Keratinocyte (primary cell): ENCODE data around the gene RBM26. TPM values are rescaled to one million over a fixed set of nuclear protein-coding genes. Genes with fewer than 3 reads are reported as not detected.

ENCODE experiments used
- DNase-seq: peaks from one replicate; pipeline ENCODE4 v3.0.0-alpha.2; 2011; ENCODE audit warnings: low read depth, missing footprints, low spot score
- FAIRE-seq: peaks from 2 replicates; lab custom pipeline; 2011; peaks lifted over from hg19 to GRCh38; lab: Jason Lieb, UNC
- H2AFZ ChIP-seq: 2 replicates; pipeline ENCODE4 v1.6.0; 2012; ENCODE audit warnings: low read length, control low read depth, inconsistent platforms; ENCODE audit not compliant: control insufficient read depth
- H3K27ac ChIP-seq: 2 replicates; pipeline ENCODE4 v1.5.1; 2011; ENCODE audit warnings: low read length; ENCODE audit not compliant: control insufficient read depth, insufficient read depth
- H3K27me3 ChIP-seq: 3 replicates; pipeline ENCODE4 v1.6.0; 2011; ENCODE audit warnings: low read length; ENCODE audit not compliant: control insufficient read depth, insufficient read depth; ENCODE audit errors: extremely low read depth
- H3K36me3 ChIP-seq, 2 experiments: 2 replicates in 1 of 2; 3 replicates in 1 of 2; pipeline ENCODE4 v1.5.1; 2011; ENCODE audit warnings: low read length in 2 of 2, mild to moderate bottlenecking in 1 of 2; ENCODE audit not compliant: control insufficient read depth in 2 of 2, insufficient read depth in 2 of 2; ENCODE audit errors: extremely low read depth in 1 of 2
- H3K4me1 ChIP-seq: 3 replicates; pipeline ENCODE4 v1.5.1; 2011; ENCODE audit warnings: low read length; ENCODE audit not compliant: control insufficient read depth, insufficient read depth; ENCODE audit errors: extremely low read depth
- H3K4me2 ChIP-seq: 3 replicates; pipeline ENCODE4 v1.6.0; 2011; ENCODE audit warnings: low read depth, low read length; ENCODE audit not compliant: control insufficient read depth, insufficient read depth; ENCODE audit errors: extremely low read depth
- H3K4me3 ChIP-seq, 3 experiments: fragments of 200-600 bp in 1 of 3; sonication (generic) in 1 of 3; 2 replicates in 2 of 3; 3 replicates in 1 of 3; pipeline ENCODE4 v1.5.1; 2011 to 2016; ENCODE audit warnings: low read length in 3 of 3, mild to moderate bottlenecking in 3 of 3, control low read depth in 2 of 3, inconsistent platforms in 1 of 3, low read depth in 1 of 3, mixed read lengths in 1 of 3, mixed run types in 1 of 3, moderate library complexity in 1 of 3; ENCODE audit not compliant: control insufficient read depth in 2 of 3, insufficient read depth in 2 of 3; ENCODE audit errors: extremely low read depth in 1 of 3
- H3K79me2 ChIP-seq: 2 replicates; pipeline ENCODE4 v1.6.0; 2012; ENCODE audit warnings: low read length; ENCODE audit not compliant: control insufficient read depth, insufficient read depth
- H3K9ac ChIP-seq: 3 replicates; pipeline ENCODE4 v1.6.0; 2011; ENCODE audit warnings: low read length; ENCODE audit not compliant: control insufficient read depth, insufficient read depth; ENCODE audit errors: extremely low read depth
- H3K9me1 ChIP-seq: 3 replicates; pipeline ENCODE4 v1.6.0; 2011; ENCODE audit warnings: low read length; ENCODE audit not compliant: control insufficient read depth, insufficient read depth; ENCODE audit errors: extremely low read depth
- H3K9me3 ChIP-seq: 2 replicates; pipeline ENCODE4 v1.5.1; 2012; ENCODE audit warnings: low read depth, low read length; ENCODE audit not compliant: control insufficient read depth
- H4K20me1 ChIP-seq: 3 replicates; pipeline ENCODE4 v1.6.0; 2011; ENCODE audit warnings: low read length; ENCODE audit not compliant: control insufficient read depth, insufficient read depth; ENCODE audit errors: extremely low read depth
- CTCF ChIP-seq, 3 experiments: IDR thresholded peaks in 1 of 3; conservative IDR thresholded peaks in 1 of 3; optimal IDR thresholded peaks in 1 of 3; 2 replicates in 2 of 3; 3 replicates in 1 of 3; pipeline versions ENCODE3 to v1.5.1; 2011; ENCODE audit warnings: low read length in 3 of 3, mild to moderate bottlenecking in 3 of 3, moderate library complexity in 2 of 3, control low read depth in 1 of 3, inconsistent platforms in 1 of 3; ENCODE audit not compliant: insufficient read depth in 2 of 3; ENCODE audit errors: extremely low read depth in 1 of 3
- EZH2 ChIP-seq: IDR thresholded peaks from one replicate; pipeline ENCODE4 v1.6.1; 2012; ENCODE audit warnings: inconsistent platforms, mild to moderate bottlenecking, low read length, moderate library complexity
- dilution Hi-C: fragments of 300-500 bp; cut with MboI; formaldehyde crosslinking; loops from one replicate; pipeline ENCODE4 v1.7.0; 2020; ENCODE audit warnings: low sequenced_read_pairs; ENCODE audit not compliant: extremely low pct_ligation_motif_present
- polyA plus RNA-seq, 5 experiments: library from polyadenylated mRNA; depleted of rRNA in 3 of 5; stranded (reverse) in 3 of 5; stranded (forward) in 1 of 5; unstranded in 1 of 5; fragments of >200 nt; gene quantifications; 1 replicate in 1 of 5; 2 replicates in 3 of 5; 3 replicates in 1 of 5; pipeline versions ENCODE4 v1.2.1 to v1.2.3, GENCODE V29; 2011 to 2012; ENCODE audit warnings: missing spikeins in 2 of 5, low read depth in 1 of 5, low replicate concordance in 1 of 5

The RBM26 gene
- polyA plus RNA-seq, 1 donor (not counting 4 experiments of a cell fraction or from before 2014, with no cell fraction given) = 28.4 TPM

- Histone ChIP-seq H3K27me3 (no peaks in the 10 kb centered on the region), H3K9me3 (no peaks in the 10 kb centered on the region), H3K79me2 (peaks cover 83% of the 10 kb centered on the region), H3K9me1 (peaks cover 3% of the 10 kb centered on the region), H3K4me1 (peaks cover 34% of the 10 kb centered on the region), H3K27ac (no peak overlapping the region), H2AFZ (no peak overlapping the region), H3K4me2 (no peak overlapping the region), H3K9ac (no peak overlapping the region), H3K36me3 (no peaks in the 10 kb centered on the region), H4K20me1 (peaks cover 7% of the 10 kb centered on the region), H3K4me3 (no peak overlapping the region)
- DNase-seq (no peak), FAIRE-seq (no peak)
- no peak for TF ChIP-seq CTCF (optimal IDR thresholded peaks at IDR 0.05 in 1 of 3, IDR thresholded peaks at IDR 0.05 in 1 of 3, conservative IDR thresholded peaks at IDR 0.05 in 1 of 3; ENCODE audit: extremely low read depth in 1 of 3, insufficient read depth in 2 of 3, low read length in 3 of 3)
- TF ChIP-seq EZH2 = no peak
- dilution Hi-C loops = no loop called here
Measured at GRCh38 chr13:79384022-79384610, 21.9 kb downstream of the RBM26 start.

GRCh38 chr13:79382545-79383275, 23.3 kb downstream of the RBM26 start:
- Histone ChIP-seq H3K9me1 (peaks cover 3% of the 10 kb centered on the region), H3K9ac (no peak overlapping the region), H4K20me1 (peaks cover 6% of the 10 kb centered on the region), H2AFZ (no peak overlapping the region), H3K36me3 (no peaks in the 10 kb centered on the region), H3K27me3 (no peaks in the 10 kb centered on the region), H3K9me3 (no peaks in the 10 kb centered on the region), H3K4me3 (no peak overlapping the region), H3K79me2 (peaks cover 73% of the 10 kb centered on the region), H3K4me1 (peaks cover 34% of the 10 kb centered on the region), H3K27ac (no peak overlapping the region), H3K4me2 (peak overlapping the region; percentile 19)
- dilution Hi-C loops = no loop called here
- TF ChIP-seq EZH2 (no peak), CTCF (optimal IDR thresholded peaks at IDR 0.05 in 1 of 3, IDR thresholded peaks at IDR 0.05 in 1 of 3, conservative IDR thresholded peaks at IDR 0.05 in 1 of 3; ENCODE audit: extremely low read depth in 1 of 3, insufficient read depth in 2 of 3, low read length in 3 of 3) (no peak)
- no peak for DNase-seq
- no peak for FAIRE-seq
